Ascending aorta (tissue), 2 donors: Measurements from ENCODE around the gene KCNN1. TPM values are rescaled to one million over a fixed set of nuclear protein-coding genes. Genes with fewer than 3 reads are reported as not detected.

Experiments used
- DNase-seq, 2 donors: peaks; one replicate each; pipeline ENCODE4 v3.0.0-alpha.2; 2019; ENCODE audit warnings: low spot score in 2 of 2
- H3K27ac ChIP-seq, 2 donors: fragments of 200-600 bp; sonication (generic); one replicate each; pipeline ENCODE4 v1.5.1; 2016 to 2017; ENCODE audit warnings: mild to moderate bottlenecking in 1 of 2
- H3K27me3 ChIP-seq: fragments of 200-600 bp; sonication (generic); one replicate; pipeline ENCODE4 v1.5.1; 2017
- H3K36me3 ChIP-seq, 2 donors: fragments of 200-600 bp; sonication (generic); one replicate each; pipeline ENCODE4 v1.5.1; 2016
- H3K4me1 ChIP-seq, 2 donors: fragments of 200-600 bp; sonication (generic); one replicate each; pipeline ENCODE4 v1.5.1; 2016 to 2017; ENCODE audit warnings: mild to moderate bottlenecking in 1 of 2
- H3K4me3 ChIP-seq, 2 donors: fragments of 200-600 bp; sonication (generic); one replicate each; pipeline ENCODE4 v1.5.1; 2016 to 2017; ENCODE audit warnings: mild to moderate bottlenecking in 1 of 2
- H3K9me3 ChIP-seq, 2 donors: fragments of 200-600 bp; sonication (generic); one replicate each; pipeline ENCODE4 v1.5.1; 2016
- intact Hi-C: fragments of 100-400 bp; cut with DNase I; formaldehyde crosslinking; loops from one replicate; pipeline ENCODE4 v1.15.1; 2023
- total RNA-seq: library from RNA; depleted of rRNA; stranded (reverse); fragments of >200 nt; gene quantifications from one replicate; pipeline ENCODE4 v1.1.0, GENCODE V29; 2016
- TF ChIP-seq, protein P1 (sequence below), 3 experiments: fragments of 200-600 bp in 2 of 3; fragments of 450-650 bp in 1 of 3; sonication (generic) in 2 of 3; IDR thresholded peaks; one replicate each; pipeline ENCODE4 v1.5.1; 2016 to 2019; ENCODE audit warnings: antibody characterized with exemption in 3 of 3, mild to moderate bottlenecking in 1 of 3, moderate library complexity in 1 of 3

Gene KCNN1
- total RNA-seq, 1 donor from 2014 or later: not detected

DNA sequence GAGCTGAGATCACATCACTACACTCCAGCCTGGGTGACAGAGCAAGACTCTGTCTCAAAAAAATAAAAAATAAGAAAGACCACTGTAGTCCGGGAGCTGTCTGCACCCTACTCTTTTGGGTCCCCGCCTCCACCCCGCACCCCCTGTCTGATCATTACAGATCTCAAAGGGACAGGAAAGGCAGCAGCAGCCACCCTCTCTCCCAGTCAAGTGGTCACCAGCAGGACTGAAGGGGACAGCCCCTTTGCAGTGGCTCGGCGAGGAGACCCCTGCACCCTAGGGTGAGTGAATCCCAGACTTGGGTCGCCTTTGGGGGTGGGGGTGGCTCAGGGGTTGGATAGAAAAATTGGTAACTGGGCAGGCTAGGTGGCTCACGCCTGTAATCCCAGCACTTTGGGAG lies 12.5 kb upstream of the KCNN1 start:
- Histone ChIP-seq H3K27me3 (peaks cover 23% of the 10 kb centered on the region), H3K4me3 (no peak overlapping the region), H3K36me3 (no peaks in the 10 kb centered on the region), H3K9me3 (no peaks in the 10 kb centered on the region), H3K27ac (no peak overlapping the region), H3K4me1 (peaks cover 5 to 25% of the 10 kb centered on the region in 2 donors)
- intact Hi-C loops: no loop called here
- TF ChIP-seq, protein P1, sequence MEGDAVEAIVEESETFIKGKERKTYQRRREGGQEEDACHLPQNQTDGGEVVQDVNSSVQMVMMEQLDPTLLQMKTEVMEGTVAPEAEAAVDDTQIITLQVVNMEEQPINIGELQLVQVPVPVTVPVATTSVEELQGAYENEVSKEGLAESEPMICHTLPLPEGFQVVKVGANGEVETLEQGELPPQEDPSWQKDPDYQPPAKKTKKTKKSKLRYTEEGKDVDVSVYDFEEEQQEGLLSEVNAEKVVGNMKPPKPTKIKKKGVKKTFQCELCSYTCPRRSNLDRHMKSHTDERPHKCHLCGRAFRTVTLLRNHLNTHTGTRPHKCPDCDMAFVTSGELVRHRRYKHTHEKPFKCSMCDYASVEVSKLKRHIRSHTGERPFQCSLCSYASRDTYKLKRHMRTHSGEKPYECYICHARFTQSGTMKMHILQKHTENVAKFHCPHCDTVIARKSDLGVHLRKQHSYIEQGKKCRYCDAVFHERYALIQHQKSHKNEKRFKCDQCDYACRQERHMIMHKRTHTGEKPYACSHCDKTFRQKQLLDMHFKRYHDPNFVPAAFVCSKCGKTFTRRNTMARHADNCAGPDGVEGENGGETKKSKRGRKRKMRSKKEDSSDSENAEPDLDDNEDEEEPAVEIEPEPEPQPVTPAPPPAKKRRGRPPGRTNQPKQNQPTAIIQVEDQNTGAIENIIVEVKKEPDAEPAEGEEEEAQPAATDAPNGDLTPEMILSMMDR (IDR thresholded peaks at IDR 0.05): no peak
- no peak for DNase-seq

DNA sequence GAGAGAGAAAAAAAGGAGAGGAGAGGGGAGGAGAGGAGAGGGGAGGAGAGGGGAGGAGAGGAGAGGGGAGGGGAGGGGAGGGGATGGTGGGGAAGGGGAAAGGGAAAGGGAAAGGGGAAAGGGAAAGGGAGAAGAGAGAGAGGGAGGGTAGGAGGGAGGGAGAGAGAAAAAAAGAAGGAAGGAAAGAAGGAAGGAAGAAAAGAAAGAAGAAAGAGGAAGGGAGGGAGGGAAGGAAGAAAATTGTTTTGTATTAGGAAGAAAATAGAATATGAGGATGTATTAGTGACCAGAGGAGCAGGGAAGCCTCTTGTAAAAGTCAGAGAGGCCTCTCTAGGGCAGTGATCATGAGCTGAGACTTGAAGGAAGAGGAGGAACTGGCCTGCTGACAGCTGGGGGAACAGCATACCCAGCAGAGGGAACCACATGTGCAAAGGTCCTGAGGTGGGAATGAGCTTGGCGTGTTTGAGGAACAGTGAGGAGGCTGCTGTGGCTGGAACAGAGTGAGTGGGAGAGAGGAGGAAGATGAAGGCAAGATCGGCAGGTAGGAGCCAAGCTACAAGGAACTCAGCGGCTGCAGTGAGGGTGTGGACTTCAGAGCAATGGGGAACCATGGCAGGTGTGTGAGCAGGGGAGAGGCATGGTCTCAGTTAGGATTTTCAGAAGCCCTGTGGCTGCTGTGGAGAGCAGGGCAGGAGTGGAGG lies 9.6 kb upstream of the KCNN1 start:
- intact Hi-C loops: no loop called here
- Histone ChIP-seq H3K9me3 (no peaks in the 10 kb centered on the region), H3K4me1 (no peaks in the 10 kb centered on the region), H3K27me3 (peaks cover 11% of the 10 kb centered on the region), H3K4me3 (no peak overlapping the region), H3K27ac (no peak overlapping the region), H3K36me3 (no peaks in the 10 kb centered on the region)
- TF ChIP-seq, protein P1 (IDR thresholded peaks at IDR 0.05): no peak
- DNase-seq: no peak

DNA sequence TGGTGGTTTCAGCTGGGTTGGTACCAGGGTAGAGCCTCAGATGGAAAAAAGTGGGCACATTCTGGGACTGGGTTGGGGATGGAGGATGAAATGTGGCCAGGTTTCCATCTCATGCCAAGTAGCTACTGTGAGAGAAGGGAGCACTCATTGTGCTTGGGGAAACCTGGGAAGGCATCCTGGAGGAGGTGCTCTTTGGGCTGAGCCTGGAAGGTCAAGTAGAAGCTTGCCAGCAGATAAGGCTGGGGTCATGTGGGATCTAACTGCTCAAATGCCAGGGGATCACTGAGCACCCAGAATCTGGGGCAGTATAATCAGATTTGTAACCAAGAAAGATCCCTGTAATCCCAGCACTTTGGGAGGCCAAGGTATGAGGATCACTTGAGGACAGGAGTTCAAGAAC lies 9.0 kb upstream of the KCNN1 start:
- H3K9me3 ChIP-seq: no peaks in the 10 kb centered on the region
- H3K4me3 ChIP-seq: no peak overlapping the region
- no peak overlapping the region for H3K27ac ChIP-seq
- H3K36me3 ChIP-seq: no peaks in the 10 kb centered on the region
- no peaks in the 10 kb centered on the region for H3K4me1 ChIP-seq
- intact Hi-C loops: no loop called here
- TF ChIP-seq, protein P1 (IDR thresholded peaks at IDR 0.05): no peak
- DNase-seq: no peak
- peaks cover 5% of the 10 kb centered on the region for H3K27me3 ChIP-seq

DNA sequence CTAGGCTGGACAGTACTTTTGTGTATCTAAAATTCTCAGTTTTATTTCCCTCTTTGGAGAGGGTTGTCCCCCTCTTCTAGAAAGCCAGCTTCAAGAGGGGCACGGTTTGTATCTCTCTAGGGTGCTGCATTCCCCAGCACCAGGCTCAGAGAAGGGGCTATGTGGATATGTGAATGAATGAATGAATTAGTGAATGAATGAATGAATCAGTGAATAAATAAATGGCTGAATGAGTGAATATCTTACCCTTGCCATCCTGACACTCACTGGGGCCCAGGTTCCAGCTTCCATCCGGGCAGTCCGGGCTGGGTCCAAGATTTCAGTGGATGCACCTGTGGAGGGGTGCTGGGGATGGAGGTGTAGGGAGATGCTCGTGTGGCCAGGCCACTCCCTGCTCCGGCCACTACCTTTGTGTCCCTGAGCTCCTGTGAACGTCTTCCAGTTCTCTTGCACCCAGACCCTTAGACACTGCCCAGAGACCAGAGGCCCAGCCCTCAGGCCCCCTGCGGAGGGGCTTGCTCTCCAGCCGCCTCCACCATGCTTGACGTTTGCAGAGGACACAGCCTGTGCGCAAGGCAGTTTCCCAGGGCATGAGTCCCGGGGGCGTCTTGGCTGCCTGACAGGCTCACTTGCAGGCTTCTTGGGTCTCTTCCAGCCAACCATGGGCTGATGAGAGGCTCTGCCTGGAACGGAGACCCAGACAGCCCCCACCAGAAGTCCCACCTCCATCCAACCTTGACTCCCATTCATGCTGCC lies 2.8 kb upstream of the KCNN1 start:
- TF ChIP-seq, protein P1 (IDR thresholded peaks at IDR 0.05): no peak
- no peaks in the 10 kb centered on the region for H3K4me1 ChIP-seq
- H3K36me3 ChIP-seq: no peaks in the 10 kb centered on the region
- peaks cover 11% of the 10 kb centered on the region for H3K27me3 ChIP-seq
- H3K9me3 ChIP-seq: no peaks in the 10 kb centered on the region
- no peak for DNase-seq
- H3K4me3 ChIP-seq: no peak overlapping the region
- H3K27ac ChIP-seq: no peak overlapping the region
- intact Hi-C loops: no loop called here

DNA sequence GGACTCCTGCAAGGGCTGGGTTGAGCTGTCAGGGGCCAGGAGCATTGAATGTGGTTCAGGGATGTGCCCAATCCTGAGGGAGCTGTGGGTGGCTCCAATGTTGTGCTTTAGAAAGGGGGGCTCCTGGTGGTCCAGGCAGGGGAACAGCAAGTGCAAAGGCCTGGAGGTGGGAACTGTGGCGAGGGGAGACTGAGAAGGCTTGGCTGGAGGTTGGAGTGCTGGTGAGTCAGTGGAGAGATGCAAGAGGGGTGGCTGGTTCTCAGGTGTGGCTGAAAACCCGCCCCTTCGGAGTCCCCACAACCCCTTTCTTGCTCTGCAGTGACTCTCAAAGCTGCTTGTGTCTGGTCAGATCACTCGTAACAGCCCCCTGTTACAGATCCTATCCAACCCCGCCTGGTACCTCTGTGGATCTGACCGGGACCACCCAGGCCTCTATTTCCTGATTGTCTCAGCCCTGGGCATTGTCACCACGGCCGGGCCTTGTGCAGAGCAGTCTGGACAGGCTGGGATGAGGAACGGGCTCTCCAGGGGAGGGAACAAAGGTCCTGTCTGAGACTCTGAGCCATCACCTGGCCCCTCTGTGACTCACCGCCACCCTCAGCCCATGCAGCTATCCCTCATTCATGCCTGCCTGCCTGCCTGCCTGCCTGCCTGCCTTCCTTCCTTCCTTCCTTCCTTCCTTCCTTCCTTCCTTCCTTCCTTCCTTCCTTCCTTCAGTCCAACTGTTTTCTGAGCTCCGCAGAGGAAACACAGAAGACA lies 1.4 kb upstream of the KCNN1 start:
- TF ChIP-seq, protein P1 (IDR thresholded peaks at IDR 0.05): no peak
- Histone ChIP-seq H3K27me3 (peaks cover 11% of the 10 kb centered on the region), H3K27ac (no peak overlapping the region), H3K4me1 (no peaks in the 10 kb centered on the region), H3K9me3 (no peaks in the 10 kb centered on the region), H3K4me3 (no peak overlapping the region), H3K36me3 (no peaks in the 10 kb centered on the region)
- DNase-seq: no peak
- intact Hi-C loops: no loop called here
